SJCRH30 (cell line): ENCODE measurements around the gene BABAM2. TPM values are rescaled to one million over a fixed set of nuclear protein-coding genes. Genes with fewer than 3 reads are reported as not detected.

Source experiments
- DNase-seq, 2 experiments: peaks; one replicate each; pipeline ENCODE4 v3.0.0-alpha.2; 2015 to 2020
- H3K27ac ChIP-seq: fragments of 250-450 bp; sonication (Bioruptor Pico); 2 replicates; pipeline ENCODE4 v1.5.1; 2020; ENCODE audit warnings: mild to moderate bottlenecking, moderate library complexity
- H3K27me3 ChIP-seq: fragments of 250-450 bp; sonication (Bioruptor Pico); 2 replicates; pipeline ENCODE4 v1.5.1; 2020; ENCODE audit warnings: mild to moderate bottlenecking, moderate library complexity
- H3K36me3 ChIP-seq: fragments of 250-450 bp; sonication (Bioruptor Pico); 2 replicates; pipeline ENCODE4 v1.5.1; 2020; ENCODE audit warnings: mild to moderate bottlenecking, moderate library complexity
- H3K4me1 ChIP-seq: fragments of 250-450 bp; sonication (Bioruptor Pico); 2 replicates; pipeline ENCODE4 v1.5.1; 2020; ENCODE audit warnings: mild to moderate bottlenecking, moderate library complexity
- H3K4me3 ChIP-seq: fragments of 250-450 bp; sonication (Bioruptor Pico); 2 replicates; pipeline ENCODE4 v1.5.1; 2020; ENCODE audit warnings: mild to moderate bottlenecking, moderate library complexity
- H3K9me3 ChIP-seq: fragments of 250-450 bp; sonication (Bioruptor Pico); replicated peaks from 2 replicates; pipeline ENCODE4 v1.5.1; 2020; ENCODE audit warnings: mild to moderate bottlenecking, moderate library complexity
- total RNA-seq: library from RNA; depleted of rRNA; stranded (reverse); fragments of >200 nt; shearing (Covaris generic); gene quantifications from 2 replicates; pipeline ENCODE4 v1.2.3, GENCODE V29; 2014

BABAM2 gene
- total RNA-seq, 1 experiment from 2014 or later, result 37.3 TPM

- Histone ChIP-seq H3K27me3 (no peaks in the 10 kb centered on the region), H3K9me3 (no peaks in the 10 kb centered on the region), H3K36me3 (no peaks in the 10 kb centered on the region), H3K4me3 (no peak overlapping the region), H3K4me1 (peaks cover 4% of the 10 kb centered on the region; the same call in 1 of the 2 replicates), H3K27ac (no peak overlapping the region)
- no peak for DNase-seq
Observed at GRCh38 chr2:28046921-28047320, 156.4 kb downstream of the BABAM2 start.

- peaks cover 4% of the 10 kb centered on the region; the same call in 1 of the 2 replicates for H3K4me1 ChIP-seq
- H3K27ac ChIP-seq, result no peak overlapping the region
- H3K27me3 ChIP-seq, result no peaks in the 10 kb centered on the region
- H3K9me3 ChIP-seq, result no peaks in the 10 kb centered on the region
- no peaks in the 10 kb centered on the region for H3K36me3 ChIP-seq
- no peak for DNase-seq
- H3K4me3 ChIP-seq, result no peak overlapping the region
Observed at GRCh38 chr2:28047681-28048080, 157.2 kb downstream of the BABAM2 start.

GRCh38 chr2:28048341-28048740, 157.8 kb downstream of the BABAM2 start:
- no peak for DNase-seq
- H3K27me3 ChIP-seq, result no peaks in the 10 kb centered on the region

GRCh38 chr2:28049416-28049815, 158.9 kb downstream of the BABAM2 start:
- no peak for DNase-seq
- Histone ChIP-seq H3K27ac (no peak overlapping the region), H3K4me3 (no peak overlapping the region), H3K9me3 (no peaks in the 10 kb centered on the region), H3K36me3 (no peaks in the 10 kb centered on the region), H3K27me3 (no peaks in the 10 kb centered on the region), H3K4me1 (peaks cover 4% of the 10 kb centered on the region; the same call in 1 of the 2 replicates)

More at GRCh38 chr2:28048341-28048740, 157.8 kb downstream of the BABAM2 start:
- Histone ChIP-seq H3K36me3 (no peaks in the 10 kb centered on the region), H3K9me3 (no peaks in the 10 kb centered on the region), H3K27ac (no peak overlapping the region), H3K4me3 (no peak overlapping the region), H3K4me1 (peaks cover 4% of the 10 kb centered on the region; the same call in 1 of the 2 replicates)

DNA sequence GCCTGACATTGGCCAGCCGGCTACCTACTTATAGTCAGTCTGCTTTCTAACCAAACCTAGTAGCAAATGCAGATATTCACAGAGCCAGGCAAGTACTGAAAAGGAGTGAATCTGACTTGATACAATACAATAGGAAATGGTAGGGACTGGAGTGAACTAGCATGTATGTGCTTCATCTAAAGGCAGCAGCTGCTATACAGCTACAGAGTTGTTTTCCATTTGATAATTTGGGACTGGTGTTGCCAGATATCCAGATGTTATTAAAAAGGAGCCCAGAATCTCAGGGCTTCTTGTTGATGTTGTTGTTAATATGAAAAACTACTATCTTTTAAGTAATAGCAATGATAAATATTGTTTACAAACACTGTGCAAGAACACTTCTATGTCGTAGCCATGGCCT, 159.4 kb downstream of the BABAM2 start:
- H3K9me3 ChIP-seq, result no peaks in the 10 kb centered on the region
- H3K4me3 ChIP-seq, result no peak overlapping the region
- DNase-seq, result no peak
- H3K36me3 ChIP-seq, result no peaks in the 10 kb centered on the region
- H3K27ac ChIP-seq, result no peak overlapping the region
- no peaks in the 10 kb centered on the region for H3K27me3 ChIP-seq
- H3K4me1 ChIP-seq, result peaks cover 4% of the 10 kb centered on the region; the same call in 1 of the 2 replicates

DNA sequence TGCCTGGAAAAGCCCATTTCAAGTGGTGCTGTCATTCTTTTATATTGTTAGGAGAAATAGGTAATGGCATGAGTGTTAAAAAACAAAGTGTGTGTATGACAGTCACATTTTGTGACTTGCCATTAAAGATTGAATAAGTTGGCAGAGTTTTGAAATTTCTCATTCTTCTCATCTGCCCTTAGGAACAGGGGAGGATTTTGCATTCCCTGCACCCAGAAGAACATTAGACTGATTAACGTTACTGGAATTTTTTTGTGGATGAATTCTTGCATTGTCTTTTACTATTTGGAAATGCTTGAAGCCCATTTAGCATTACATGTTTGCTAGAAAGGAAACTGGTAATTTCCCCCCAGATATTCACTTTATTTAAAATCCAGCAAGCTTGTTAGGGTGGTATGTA, 162.2 kb downstream of the BABAM2 start:
- Histone ChIP-seq H3K4me3 (no peak overlapping the region), H3K27me3 (no peaks in the 10 kb centered on the region), H3K9me3 (no peaks in the 10 kb centered on the region), H3K36me3 (no peaks in the 10 kb centered on the region), H3K27ac (no peak overlapping the region), H3K4me1 (peaks cover 4% of the 10 kb centered on the region; the same call in 1 of the 2 replicates)
- no peak for DNase-seq

DNA sequence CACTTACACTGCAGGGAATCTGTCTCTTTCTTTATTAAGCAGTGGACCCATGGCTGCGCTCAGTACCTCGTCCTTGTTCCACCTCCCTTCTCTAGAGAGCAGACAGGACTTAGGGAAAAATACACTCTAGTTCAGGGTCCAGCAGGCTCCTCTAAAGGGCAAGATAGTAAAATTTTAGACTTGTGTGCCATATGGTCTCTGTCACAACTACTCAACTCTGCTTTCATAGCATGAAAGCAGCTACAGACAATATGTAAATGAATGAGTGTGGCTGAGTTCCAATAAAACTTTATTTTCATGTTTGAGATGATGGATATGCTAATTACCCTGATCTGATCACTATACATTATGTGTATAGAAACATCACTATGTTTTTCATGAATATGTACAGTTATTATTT, 163.1 kb downstream of the BABAM2 start:
- no peak for DNase-seq
- Histone ChIP-seq H3K9me3 (no peaks in the 10 kb centered on the region), H3K4me3 (no peak overlapping the region), H3K36me3 (no peaks in the 10 kb centered on the region), H3K27ac (no peak overlapping the region), H3K4me1 (peaks cover 4% of the 10 kb centered on the region; the same call in 1 of the 2 replicates), H3K27me3 (no peaks in the 10 kb centered on the region)

- Histone ChIP-seq H3K27ac (no peak overlapping the region), H3K36me3 (no peaks in the 10 kb centered on the region), H3K27me3 (no peaks in the 10 kb centered on the region), H3K4me3 (no peak overlapping the region), H3K4me1 (no peaks in the 10 kb centered on the region), H3K9me3 (no peaks in the 10 kb centered on the region)
- no peak for DNase-seq
Observed at GRCh38 chr2:28054916-28055315, 164.4 kb downstream of the BABAM2 start.

- H3K9me3 ChIP-seq, result no peaks in the 10 kb centered on the region
- H3K27ac ChIP-seq, result no peak overlapping the region
- no peaks in the 10 kb centered on the region for H3K4me1 ChIP-seq
- no peak for DNase-seq
- no peaks in the 10 kb centered on the region for H3K36me3 ChIP-seq
- H3K27me3 ChIP-seq, result no peaks in the 10 kb centered on the region
- no peak overlapping the region for H3K4me3 ChIP-seq
Observed at GRCh38 chr2:28055325-28055970, 164.9 kb downstream of the BABAM2 start.

GRCh38 chr2:28058791-28059190, 168.3 kb downstream of the BABAM2 start:
- Histone ChIP-seq H3K27ac (no peak overlapping the region), H3K4me3 (no peak overlapping the region), H3K27me3 (no peaks in the 10 kb centered on the region), H3K4me1 (no peaks in the 10 kb centered on the region), H3K36me3 (no peaks in the 10 kb centered on the region), H3K9me3 (no peaks in the 10 kb centered on the region)
- DNase-seq, result no peak

DNA sequence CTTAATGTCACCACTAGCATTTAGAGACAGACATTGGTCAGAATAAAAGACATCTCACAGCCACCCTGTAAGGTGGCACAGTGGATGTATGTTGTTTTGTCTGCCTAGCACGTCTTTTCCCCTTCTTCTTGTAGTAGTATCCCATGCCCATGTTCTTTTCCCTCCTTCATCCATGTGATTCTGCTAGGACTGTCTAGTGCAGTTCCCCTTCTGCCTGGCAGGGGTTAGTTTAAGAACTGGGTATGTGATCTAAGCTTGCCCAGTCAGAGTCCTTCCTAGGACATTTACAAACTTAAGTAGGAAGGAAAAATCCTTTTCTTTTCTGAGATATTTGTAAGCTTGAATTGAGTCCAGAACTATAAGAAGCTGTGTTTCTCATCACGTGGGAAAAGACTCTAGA, 172.3 kb downstream of the BABAM2 start:
- no peak for DNase-seq
- Histone ChIP-seq H3K4me3 (no peak overlapping the region), H3K9me3 (no peaks in the 10 kb centered on the region), H3K27me3 (no peaks in the 10 kb centered on the region), H3K36me3 (no peaks in the 10 kb centered on the region), H3K4me1 (no peaks in the 10 kb centered on the region), H3K27ac (no peak overlapping the region)

GRCh38 chr2:28063492-28063962, 173.0 kb downstream of the BABAM2 start:
- H3K9me3 ChIP-seq, result no peaks in the 10 kb centered on the region
- no peak overlapping the region for H3K4me3 ChIP-seq
- H3K27me3 ChIP-seq, result no peaks in the 10 kb centered on the region
- H3K4me1 ChIP-seq, result no peaks in the 10 kb centered on the region
- H3K27ac ChIP-seq, result no peak overlapping the region
- no peak for DNase-seq
- no peaks in the 10 kb centered on the region for H3K36me3 ChIP-seq

- H3K27me3 ChIP-seq, result no peaks in the 10 kb centered on the region
- H3K4me3 ChIP-seq, result no peak overlapping the region
- no peaks in the 10 kb centered on the region for H3K36me3 ChIP-seq
- no peak for DNase-seq
- H3K9me3 ChIP-seq, result no peaks in the 10 kb centered on the region
- no peaks in the 10 kb centered on the region for H3K4me1 ChIP-seq
- no peak overlapping the region for H3K27ac ChIP-seq
Observed at GRCh38 chr2:28067602-28068001, 177.1 kb downstream of the BABAM2 start.

DNA sequence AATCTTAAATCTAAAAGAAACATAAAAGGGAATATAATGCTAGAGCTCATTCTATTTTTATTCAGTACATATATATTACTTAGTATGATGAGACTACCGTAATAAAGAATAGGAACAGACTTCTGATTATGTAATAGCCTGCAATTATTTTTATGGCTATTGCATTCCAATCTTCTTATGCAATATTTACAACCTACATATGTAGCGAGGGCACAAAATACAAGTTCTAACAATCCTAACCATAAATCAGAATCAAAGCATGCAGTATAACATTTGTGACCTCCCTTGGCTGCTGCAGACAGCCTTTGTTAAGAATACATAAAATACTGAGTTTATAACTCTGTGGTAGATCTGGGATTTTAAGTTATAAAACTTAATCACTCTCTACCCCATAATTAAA, 177.6 kb downstream of the BABAM2 start:
- DNase-seq, result no peak
- Histone ChIP-seq H3K4me3 (no peak overlapping the region), H3K27ac (no peak overlapping the region), H3K9me3 (no peaks in the 10 kb centered on the region), H3K36me3 (no peaks in the 10 kb centered on the region), H3K4me1 (no peaks in the 10 kb centered on the region), H3K27me3 (no peaks in the 10 kb centered on the region)

DNA sequence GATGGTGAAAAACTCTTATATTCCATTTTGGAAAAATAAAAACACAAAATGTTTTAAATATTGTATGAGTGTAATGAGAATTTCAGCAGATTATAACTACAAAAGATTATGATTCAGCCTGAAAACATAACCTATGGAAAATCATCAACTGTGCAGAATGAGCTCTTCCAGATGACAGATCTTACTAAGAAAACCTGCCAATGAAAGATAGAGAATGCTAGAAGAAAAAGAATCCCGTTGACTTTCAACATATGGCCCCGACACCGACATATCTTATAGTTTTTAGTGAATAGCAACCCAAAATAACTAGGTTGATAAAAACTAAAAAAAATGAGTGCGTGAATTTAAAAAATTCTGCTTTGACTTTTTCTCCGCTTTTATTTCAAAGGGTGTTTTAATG, 178.0 kb downstream of the BABAM2 start:
- no peaks in the 10 kb centered on the region for H3K4me1 ChIP-seq
- no peak overlapping the region for H3K4me3 ChIP-seq
- no peak overlapping the region for H3K27ac ChIP-seq
- no peaks in the 10 kb centered on the region for H3K27me3 ChIP-seq
- DNase-seq, result no peak
- no peaks in the 10 kb centered on the region for H3K36me3 ChIP-seq
- no peaks in the 10 kb centered on the region for H3K9me3 ChIP-seq

- no peaks in the 10 kb centered on the region for H3K4me1 ChIP-seq
- H3K36me3 ChIP-seq, result no peaks in the 10 kb centered on the region
- no peak overlapping the region for H3K27ac ChIP-seq
- H3K27me3 ChIP-seq, result no peaks in the 10 kb centered on the region
- no peak overlapping the region for H3K4me3 ChIP-seq
- no peaks in the 10 kb centered on the region; the same call in 1 of the 2 replicates for H3K9me3 ChIP-seq
- no peak for DNase-seq
Observed at GRCh38 chr2:28071221-28071620, 180.7 kb downstream of the BABAM2 start.
